K562 (cell line): ENCODE results near the gene MAP3K6. TPM values are rescaled to one million over a fixed set of nuclear protein-coding genes. Genes with fewer than 3 reads are reported as not detected.
A peak's percentile ranks its signal among the peaks of the same experiment; 100 is the strongest.

ENCODE experiments used
- ARID4B ChIP-seq: sonication (generic); formaldehyde crosslinking; IDR thresholded peaks from 2 replicates; pipeline ENCODE4 v1.8.0; 2022; ENCODE audit warnings: mild to moderate bottlenecking, missing genetic modification reagents
- CC2D1A ChIP-seq: fragments of 450-650 bp; IDR thresholded peaks from 2 replicates; pipeline ENCODE4 v1.6.1; 2017; ENCODE audit warnings: mild to moderate bottlenecking
- DEAF1 ChIP-seq: fragments of 450-650 bp; formaldehyde crosslinking; IDR thresholded peaks from 2 replicates; pipeline ENCODE4 v1.4.0; 2020; ENCODE audit warnings: mild to moderate bottlenecking, moderate library complexity
- ELF4 ChIP-seq: fragments of 450-650 bp; formaldehyde crosslinking; IDR thresholded peaks from 2 replicates; pipeline ENCODE4 v1.4.0; 2022; ENCODE audit warnings: missing genetic modification characterization
- JUN ChIP-seq, 2 experiments: sonication (generic) in 1 of 2; formaldehyde crosslinking in 1 of 2; IDR thresholded peaks; 2 replicates each; pipeline versions ENCODE4 v1.6.1 to v1.8.0; 2012 to 2022; ENCODE audit warnings: borderline replicate concordance in 2 of 2, mild to moderate bottlenecking in 2 of 2, improper control_type of control experiment in 1 of 2, low read depth in 1 of 2, low read length in 1 of 2, missing genetic modification reagents in 1 of 2
- KAT7 ChIP-seq: sonication (generic); formaldehyde crosslinking; IDR thresholded peaks from 2 replicates; pipeline ENCODE4 v1.8.0; 2022; ENCODE audit warnings: missing genetic modification reagents, mild to moderate bottlenecking, borderline replicate concordance
- MYNN ChIP-seq, 2 experiments: sonication (generic); formaldehyde crosslinking in 1 of 2; IDR thresholded peaks; 2 replicates each; pipeline versions ENCODE4 v1.5.0 to v1.6.1; 2016 to 2020; ENCODE audit warnings: antibody characterized with exemption in 1 of 2, missing genetic modification reagents in 1 of 2
- POU5F1 ChIP-seq: fragments of 150-350 bp; IDR thresholded peaks from 2 replicates; pipeline ENCODE4 v1.6.1; 2014; ENCODE audit warnings: borderline replicate concordance, low read length, low read depth, mild to moderate bottlenecking; ENCODE audit not compliant: partially characterized antibody
- RB1 ChIP-seq: fragments of 450-650 bp; IDR thresholded peaks from 2 replicates; pipeline ENCODE4 v1.6.1; 2017; ENCODE audit warnings: low read depth, mild to moderate bottlenecking
- RBBP5 ChIP-seq: fragments of 200-600 bp; sonication (generic); IDR thresholded peaks from 2 replicates; pipeline ENCODE4 v1.6.1; 2012; ENCODE audit warnings: borderline replicate concordance, mild to moderate bottlenecking, low read length, control low read depth, inconsistent platforms; ENCODE audit not compliant: insufficient read depth, poor library complexity, severe bottlenecking
- RCOR1 ChIP-seq, 2 experiments: IDR thresholded peaks; 2 replicates each; pipeline ENCODE4 v1.6.1; 2012; ENCODE audit warnings: low read depth in 2 of 2, low read length in 2 of 2, borderline replicate concordance in 1 of 2, improper control_type of control experiment in 1 of 2
- TCF15 ChIP-seq: fragments of 250-450 bp; sonication (Bioruptor Pico); IDR thresholded peaks from 2 replicates; pipeline ENCODE4 v1.8.0; 2022; ENCODE audit warnings: moderate library complexity, mild to moderate bottlenecking, inconsistent platforms
- ZBTB26 ChIP-seq: fragments of 450-650 bp; formaldehyde crosslinking; IDR thresholded peaks from 2 replicates; pipeline ENCODE4 v1.4.0; 2022; ENCODE audit warnings: missing genetic modification characterization
- polyA plus RNA-seq, 8 experiments: library from polyadenylated mRNA; depleted of rRNA in 4 of 8; stranded (reverse) in 5 of 8; unstranded in 3 of 8; fragments of >200 nt; fragmentation: Nextera tagmentation in 2 of 8; fragmentation: Illumina TruSeq in 1 of 8; extraction: Ambion mirVana in 2 of 8; extraction: Trizol in 1 of 8; gene quantifications; 2 replicates each; pipeline versions ENCODE4 v1.2.1 to v1.2.3, GENCODE V29; 2011 to 2014; ENCODE audit warnings: inconsistent platforms in 1 of 8, missing spikeins in 1 of 8
- total RNA-seq, 7 experiments: library from RNA; depleted of rRNA in 6 of 7; stranded (reverse); fragments of >200 nt in 6 of 7; fragmentation: Illumina TruSeq in 2 of 7; extraction: Trizol in 2 of 7; gene quantifications; 2 replicates each; pipeline versions ENCODE4 v1.2.1 to v1.2.3, GENCODE V29; 2011 to 2021; ENCODE audit warnings: low replicate concordance in 1 of 7
- TF ChIP-seq, protein P1 (sequence below): sonication (generic); formaldehyde crosslinking; IDR thresholded peaks from 2 replicates; pipeline ENCODE4 v1.8.1; 2022; ENCODE audit warnings: missing genetic modification reagents
- TF ChIP-seq, protein P2 (sequence below): fragments of 450-650 bp; IDR thresholded peaks from 2 replicates; pipeline ENCODE4 v1.6.1; 2016

MAP3K6 gene
- total and polyA plus RNA-seq, 9 of the 15 experiments (the other 6 are each of a cell fraction or from before 2014, with no cell fraction given), result 0.99 to 21.9 (median 7.0) TPM

GRCh38 chr1:27388337-27389005, 21.7 kb upstream of the MAP3K6 start (continued):
- TF ChIP-seq ARID4B (CRISPR knock-in tag) (peak; percentile 38; the same call in 1 of the 2 replicates), ZBTB26 (CRISPR knock-in tag) (0 out of 2 replicates have a peak, but pooled peaks have one; percentile 50), RB1 (peak; percentile 51; the same call in 1 of the 2 replicates), TCF15 (CRISPR knock-in tag) (0 out of 2 replicates have a peak, but pooled peaks have one; percentile 11), KAT7 (CRISPR knock-in tag) (no peak), ELF4 (CRISPR knock-in tag) (peak; percentile 41; the same call in 1 of the 2 replicates), JUN (IDR thresholded peaks at IDR 0.05; ENCODE audit: borderline replicate concordance, low read depth, low read length) (no peak), JUN (CRISPR knock-in tag; IDR thresholded peaks at IDR 0.05; ENCODE audit: borderline replicate concordance) (0 out of 2 replicates have a peak, but pooled peaks have one; percentile 72), RBBP5 (no peak), RCOR1 (IDR thresholded peaks at IDR 0.05; ENCODE audit: borderline replicate concordance in 1 of 2, low read depth in 2 of 2, low read length in 2 of 2) (peak in 1 of 2 experiments; percentile 40; a peak in 1 of 4 replicates), CC2D1A (peak; percentile 74), POU5F1 (no peak), MYNN (IDR thresholded peaks at IDR 0.05) (peak; percentile 57; the same call in 1 of the 2 replicates), MYNN (CRISPR knock-in tag; IDR thresholded peaks at IDR 0.05) (no peak), DEAF1 (CRISPR knock-in tag) (peak; percentile 74)
- TF ChIP-seq, protein P1, sequence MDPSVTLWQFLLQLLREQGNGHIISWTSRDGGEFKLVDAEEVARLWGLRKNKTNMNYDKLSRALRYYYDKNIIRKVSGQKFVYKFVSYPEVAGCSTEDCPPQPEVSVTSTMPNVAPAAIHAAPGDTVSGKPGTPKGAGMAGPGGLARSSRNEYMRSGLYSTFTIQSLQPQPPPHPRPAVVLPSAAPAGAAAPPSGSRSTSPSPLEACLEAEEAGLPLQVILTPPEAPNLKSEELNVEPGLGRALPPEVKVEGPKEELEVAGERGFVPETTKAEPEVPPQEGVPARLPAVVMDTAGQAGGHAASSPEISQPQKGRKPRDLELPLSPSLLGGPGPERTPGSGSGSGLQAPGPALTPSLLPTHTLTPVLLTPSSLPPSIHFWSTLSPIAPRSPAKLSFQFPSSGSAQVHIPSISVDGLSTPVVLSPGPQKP (CRISPR knock-in tag), result no peak
- TF ChIP-seq, protein P2, sequence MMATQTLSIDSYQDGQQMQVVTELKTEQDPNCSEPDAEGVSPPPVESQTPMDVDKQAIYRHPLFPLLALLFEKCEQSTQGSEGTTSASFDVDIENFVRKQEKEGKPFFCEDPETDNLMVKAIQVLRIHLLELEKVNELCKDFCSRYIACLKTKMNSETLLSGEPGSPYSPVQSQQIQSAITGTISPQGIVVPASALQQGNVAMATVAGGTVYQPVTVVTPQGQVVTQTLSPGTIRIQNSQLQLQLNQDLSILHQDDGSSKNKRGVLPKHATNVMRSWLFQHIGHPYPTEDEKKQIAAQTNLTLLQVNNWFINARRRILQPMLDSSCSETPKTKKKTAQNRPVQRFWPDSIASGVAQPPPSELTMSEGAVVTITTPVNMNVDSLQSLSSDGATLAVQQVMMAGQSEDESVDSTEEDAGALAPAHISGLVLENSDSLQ, result peak; percentile 38; the same call in 1 of the 2 replicates
